Measurements from ENCODE around the gene PITPNM1. TPM values are rescaled to one million over a fixed set of nuclear protein-coding genes. Genes with fewer than 3 reads are reported as not detected.

PITPNM1 gene
- total and polyA plus RNA-seq, 2 of the 13 experiments (the other 11 are each of a cell fraction or from before 2014, with no cell fraction given): 8.2 to 8.5 TPM

DNA sequence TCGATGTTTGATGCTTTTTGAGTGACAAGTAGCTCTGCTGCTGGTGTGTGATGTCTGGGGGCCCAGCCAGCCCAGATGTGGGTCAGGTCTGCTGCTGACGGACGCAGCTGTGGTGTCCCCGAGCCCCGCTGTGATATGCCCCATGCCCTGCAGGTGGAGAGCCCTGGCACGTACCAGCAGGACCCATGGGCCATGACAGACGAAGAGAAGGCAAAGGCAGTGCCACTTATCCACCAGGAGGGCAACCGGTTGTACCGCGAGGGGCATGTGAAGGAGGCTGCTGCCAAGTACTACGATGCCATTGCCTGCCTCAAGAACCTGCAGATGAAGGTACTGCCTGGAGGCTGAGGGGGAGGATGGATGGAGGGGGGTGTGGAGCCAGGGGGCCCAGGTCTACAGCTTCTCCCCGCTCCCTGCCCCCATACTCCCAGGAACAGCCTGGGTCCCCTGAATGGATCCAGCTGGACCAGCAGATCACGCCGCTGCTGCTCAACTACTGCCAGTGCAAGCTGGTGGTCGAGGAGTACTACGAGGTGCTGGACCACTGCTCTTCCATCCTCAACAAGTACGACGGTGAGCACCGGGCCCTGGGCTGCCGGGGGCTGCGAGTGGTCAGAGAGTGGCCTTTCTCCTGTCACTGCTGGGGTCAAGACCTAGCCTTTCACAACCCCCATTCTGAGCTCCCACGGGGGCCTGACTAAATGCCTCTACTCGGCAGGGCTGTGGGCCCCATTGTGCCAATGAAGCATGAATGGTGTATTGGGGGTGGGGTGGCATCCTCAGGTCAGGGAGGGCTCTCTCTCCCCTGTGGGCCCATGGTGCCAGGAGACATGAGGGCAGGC, 15.1 kb downstream of the PITPNM1 start:
- no peak overlapping the region for H3K4me3 ChIP-seq (replicated peaks in 1 of 3; ENCODE audit: insufficient read depth in 1 of 3, low read depth in 2 of 3, low read length in 3 of 3)
- POLR2A ChIA-PET: interaction anchor here (1.3 kb wide), 1 partner anchor 15 kb away, joined by 4 read pairs; the partner anchor contains the start of gene PITPNM1
- H3K36me3 ChIP-seq (replicated peaks in 1 of 2; ENCODE audit: control insufficient read depth in 1 of 2, insufficient read depth in 2 of 2, low read length in 2 of 2): peaks cover 5 to 25% of the 10 kb centered on the region in 2 experiments; a peak in 4 of 5 replicates
- no peak for ATAC-seq
- H2AFZ ChIP-seq (ENCODE audit: low read length): no peak overlapping the region
- H3K79me2 ChIP-seq (ENCODE audit: insufficient read depth, low read length): no peaks in the 10 kb centered on the region
- H3K27ac ChIP-seq (ENCODE audit: extremely low read length, insufficient read depth, low read length): no peak overlapping the region
- FAIRE-seq: no peak
- WGBS (ENCODE audit: low lambda C conversion rate): 96% methylated on average over 18 of the region's 23 CpGs
- H3K9me3 ChIP-seq (ENCODE audit: low read length): no peaks in the 10 kb centered on the region
- in situ Hi-C loops (cut with HindIII; ENCODE audit: extremely low pct_ligation_motif_present, low pct_unique_long_range_greater_than_20kb): no loop called here
- no peak for TF ChIP-seq SP1 (IDR thresholded peaks at IDR 0.05)
- no peak for TF ChIP-seq SP1 (CRISPR knock-in tag; IDR thresholded peaks at IDR 0.05)
- TF ChIP-seq RBFOX2 (IDR thresholded peaks at IDR 0.05; ENCODE audit: low read depth, low read length): 0 out of 2 replicates have a peak, but pooled peaks have one; percentile 10
- H3K4me1 ChIP-seq (ENCODE audit: insufficient read depth, low read length): peaks cover 2% of the 10 kb centered on the region
- no peaks in the 10 kb centered on the region for H4K20me1 ChIP-seq (ENCODE audit: insufficient read depth, low read length)
- CTCF ChIA-PET (ENCODE audit: low intra/inter-chr PET ratio, low total read pairs): no interaction called here
- no peak overlapping the region for H3K4me2 ChIP-seq (ENCODE audit: low read depth, low read length)
- BruUV-seq (replicated peaks): TSS peak; percentile 64
- H3K9ac ChIP-seq (ENCODE audit: insufficient read depth, low read depth, low read length): no peak overlapping the region
- intact Hi-C loops (cut with micrococcal nuclease; ENCODE audit: unreplicated experiment): no loop called here
- H3K27me3 ChIP-seq (ENCODE audit: control insufficient read depth in 1 of 2, insufficient read depth in 2 of 2, low read length in 2 of 2): no peaks in the 10 kb centered on the region
- DNase-seq (ENCODE audit: low spot score): no peak

DNA sequence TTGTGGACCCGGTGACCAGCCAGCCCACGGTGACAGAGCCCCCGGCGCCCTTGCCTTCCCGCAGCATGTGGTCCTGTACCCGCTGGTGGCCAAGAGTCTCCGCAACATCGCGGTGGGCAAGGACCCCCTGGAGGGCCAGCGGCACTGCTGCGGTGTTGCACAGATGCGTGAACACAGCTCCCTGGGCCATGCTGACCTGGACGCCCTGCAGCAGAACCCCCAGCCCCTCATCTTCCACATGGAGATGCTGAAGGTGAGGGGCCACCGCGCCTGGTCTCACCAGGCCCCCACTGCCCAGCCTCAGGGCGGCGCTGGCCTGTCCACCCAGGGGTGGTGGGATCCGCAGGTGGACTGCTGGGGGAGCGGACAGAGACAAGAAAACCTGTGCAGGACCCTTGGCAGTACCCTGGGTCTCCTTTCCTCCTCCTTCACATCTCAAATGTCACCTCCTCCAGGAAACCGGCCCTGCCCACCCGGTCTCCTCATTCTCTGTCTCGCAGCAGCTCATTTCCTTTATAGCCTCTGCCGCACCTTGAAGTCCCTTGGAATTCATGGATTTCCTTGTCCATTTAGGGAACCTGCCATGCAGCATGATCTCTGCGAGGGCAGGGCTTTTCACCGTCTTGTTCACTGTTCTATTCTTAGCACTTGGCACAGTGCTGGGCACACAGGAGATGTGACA, 15.8 kb downstream of the PITPNM1 start:
- no peak for DNase-seq (ENCODE audit: low spot score)
- POLR2A ChIA-PET: no interaction called here

More for the DNA sequence above, 15.8 kb downstream of the PITPNM1 start:
- 93% methylated on average over 6 of the region's 25 CpGs for WGBS (ENCODE audit: low lambda C conversion rate)
- Histone ChIP-seq H3K9me3 (ENCODE audit: low read length) (no peaks in the 10 kb centered on the region), H3K79me2 (ENCODE audit: insufficient read depth, low read length) (no peaks in the 10 kb centered on the region), H3K9ac (ENCODE audit: insufficient read depth, low read depth, low read length) (no peak overlapping the region), H3K4me1 (ENCODE audit: insufficient read depth, low read length) (peaks cover 9% of the 10 kb centered on the region), H3K4me2 (ENCODE audit: low read depth, low read length) (no peak overlapping the region), H3K36me3 (replicated peaks in 1 of 2; ENCODE audit: control insufficient read depth in 1 of 2, insufficient read depth in 2 of 2, low read length in 2 of 2) (peaks cover 5 to 25% of the 10 kb centered on the region in 2 experiments; a peak in 4 of 5 replicates), H3K27me3 (ENCODE audit: control insufficient read depth in 1 of 2, insufficient read depth in 2 of 2, low read length in 2 of 2) (no peaks in the 10 kb centered on the region), H3K27ac (ENCODE audit: extremely low read length, insufficient read depth, low read length) (no peak overlapping the region), H4K20me1 (ENCODE audit: insufficient read depth, low read length) (no peaks in the 10 kb centered on the region), H3K4me3 (replicated peaks in 1 of 3; ENCODE audit: insufficient read depth in 1 of 3, low read depth in 2 of 3, low read length in 3 of 3) (no peak overlapping the region), H2AFZ (ENCODE audit: low read length) (no peak overlapping the region)
- FAIRE-seq: no peak
- ATAC-seq: no peak
- TF ChIP-seq SRF (IDR thresholded peaks at IDR 0.05; ENCODE audit: low read depth, low read length) (no peak), RBFOX2 (IDR thresholded peaks at IDR 0.05; ENCODE audit: low read depth, low read length) (0 out of 2 replicates have a peak, but pooled peaks have one; percentile 22)
- BruUV-seq (replicated peaks): no TSS peak
- in situ Hi-C loops (cut with HindIII; ENCODE audit: extremely low pct_ligation_motif_present, low pct_unique_long_range_greater_than_20kb) (no loop called here), intact Hi-C loops (cut with micrococcal nuclease; ENCODE audit: unreplicated experiment) (no loop called here)
- CTCF ChIA-PET (ENCODE audit: low intra/inter-chr PET ratio, low total read pairs): no interaction called here

All from HepG2 (cell line).